Stimulated activated CD4-positive, alpha-beta T cell treated with anti-CD3 and anti-CD28 coated beads, TNF-alpha, amount 100 ng/mL, for 1 hour (primary cell): ENCODE measurements around the gene HPCAL1.
"Not testable (repeated sequence)": the region's sequence is repeated elsewhere in the genome, so short reads cannot be mapped to it uniquely, and the experiment has no call there.

Experiments
- DNase-seq, 3 donors: peaks; one replicate each; pipeline ENCODE4 v3.0.0-alpha.2; 2020; ENCODE audit warnings: low read depth in 3 of 3, low spot score in 1 of 3

The HPCAL1 gene

DNA sequence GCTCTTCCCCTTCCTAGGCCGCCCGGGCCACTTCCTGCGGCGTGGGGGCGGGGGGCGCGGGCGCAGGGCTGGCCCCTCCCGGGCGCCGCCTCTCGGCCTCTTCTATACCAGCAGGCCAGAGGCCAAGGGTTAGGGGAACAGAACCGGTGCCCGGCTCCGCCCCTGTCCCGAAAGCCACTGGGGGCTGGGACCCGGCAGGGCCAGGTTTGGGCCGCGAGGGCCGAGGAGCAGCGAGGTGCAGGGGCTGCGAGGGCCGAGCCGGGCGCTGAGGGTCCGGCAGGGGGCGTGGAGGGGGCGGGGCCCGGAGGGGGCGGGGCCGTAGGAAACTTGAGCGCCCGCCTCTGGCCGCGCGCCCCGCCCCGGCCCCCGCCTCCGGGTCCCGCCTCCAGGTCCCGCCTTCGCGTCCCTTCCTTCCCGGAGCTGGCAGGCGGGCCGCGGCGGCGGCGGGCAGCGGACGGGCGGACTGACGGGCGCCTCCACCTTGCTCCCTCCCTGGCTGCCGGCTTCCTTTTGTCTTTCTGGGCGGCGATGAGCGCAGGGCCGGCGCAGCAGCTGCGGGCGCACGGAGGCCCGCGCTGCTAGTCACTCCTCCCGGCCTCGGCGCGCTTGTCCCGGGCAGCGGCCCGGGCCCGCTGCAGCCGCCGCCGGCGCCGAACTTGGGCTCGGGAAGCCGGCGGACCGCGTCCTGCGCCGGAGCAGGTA is at the start of gene HPCAL1:
Gene HPCAL1 (plus strand): TSS at position 426 of the 702 bp plus-strand sequence. CDS start 116,854 bp downstream, outside the sequence.
- peak; percentile 40 to 75 (median 60) for DNase-seq

DNA sequence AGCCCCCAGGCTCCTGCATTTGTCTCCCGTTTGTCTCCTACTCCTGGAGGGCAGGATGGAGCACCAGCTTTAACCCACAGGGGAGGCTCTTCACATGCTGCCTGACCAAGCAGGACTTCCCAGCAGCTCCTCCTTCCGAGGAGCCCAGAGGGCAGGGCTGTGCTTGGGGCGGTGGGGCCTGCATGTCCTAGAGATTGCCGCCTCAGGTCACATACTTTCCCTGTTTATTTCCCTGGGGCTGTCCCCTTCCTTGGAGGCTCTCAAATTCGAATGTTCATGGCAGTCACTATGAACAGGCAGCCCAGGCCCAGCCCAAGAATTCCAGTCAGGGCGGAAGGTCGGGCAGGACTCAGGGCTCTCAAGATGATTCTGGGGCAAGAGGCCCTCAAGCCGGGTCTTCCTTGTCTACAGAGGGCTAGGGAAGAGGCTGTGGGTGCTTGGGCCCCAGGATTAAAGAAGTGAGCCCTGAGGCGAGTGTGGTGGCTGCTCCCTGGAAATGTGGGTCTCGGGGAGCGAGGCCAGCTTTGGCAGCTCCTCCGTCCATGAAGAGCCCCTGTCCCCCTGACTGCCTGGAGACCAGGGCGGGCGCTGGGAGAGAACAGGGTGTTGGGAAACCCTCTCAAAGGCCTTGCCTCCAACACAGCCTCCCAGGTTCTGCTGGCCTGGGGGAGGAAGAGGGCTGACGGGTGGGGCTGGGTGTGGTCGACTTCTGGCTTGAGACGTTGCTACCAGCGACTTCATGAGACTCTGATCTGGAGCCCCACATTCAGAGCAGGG is 48.9 kb upstream of the HPCAL1 start:
- no peak for DNase-seq

DNA sequence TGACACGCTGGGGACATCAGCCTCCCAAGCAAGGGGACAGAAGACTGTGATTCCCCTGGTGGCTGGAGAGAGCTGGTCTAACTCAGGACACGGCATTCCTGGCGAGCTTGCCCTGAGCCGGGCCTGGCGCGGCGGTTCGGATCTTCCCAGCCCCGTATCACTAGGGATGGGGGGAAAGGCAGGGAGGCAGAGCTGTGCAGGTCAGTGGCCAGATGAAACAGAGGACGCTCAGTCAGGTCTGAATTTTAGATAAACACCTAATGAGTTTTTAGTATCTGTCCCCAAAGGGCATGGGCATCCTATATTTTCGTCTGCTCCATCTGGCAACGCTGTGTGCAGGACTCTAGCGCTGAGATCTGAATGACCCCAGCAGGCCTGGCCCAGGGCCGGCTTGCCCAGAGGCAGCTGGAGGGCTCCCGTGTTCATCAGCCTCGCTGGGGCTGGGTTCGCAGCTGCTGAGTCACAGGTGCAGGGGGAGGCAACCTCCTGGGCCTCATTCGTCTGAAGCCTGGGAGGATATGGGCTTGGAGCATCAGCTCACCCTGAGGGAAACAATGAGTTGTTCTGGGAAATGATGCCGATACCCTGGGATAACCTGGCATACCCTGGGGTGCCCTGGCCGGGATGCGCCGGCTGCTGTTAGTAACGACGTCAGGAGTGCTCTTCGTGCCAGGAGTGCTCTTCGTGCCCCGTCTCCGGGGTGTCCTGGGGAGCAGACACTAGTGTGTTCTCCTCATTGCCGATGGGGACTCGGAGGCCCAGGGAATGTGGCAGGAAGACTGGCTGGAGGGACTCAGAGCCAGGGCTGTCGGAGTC is 48.1 kb upstream of the HPCAL1 start:
- no peak for DNase-seq

GRCh38 chr2:10255189-10256030 is 47.3 kb upstream of the HPCAL1 start:
- no peak for DNase-seq

GRCh38 chr2:10256031-10256514 is 46.6 kb upstream of the HPCAL1 start:
- DNase-seq: no peak

GRCh38 chr2:10256515-10257031 is 46.1 kb upstream of the HPCAL1 start:
- DNase-seq: no peak

DNA sequence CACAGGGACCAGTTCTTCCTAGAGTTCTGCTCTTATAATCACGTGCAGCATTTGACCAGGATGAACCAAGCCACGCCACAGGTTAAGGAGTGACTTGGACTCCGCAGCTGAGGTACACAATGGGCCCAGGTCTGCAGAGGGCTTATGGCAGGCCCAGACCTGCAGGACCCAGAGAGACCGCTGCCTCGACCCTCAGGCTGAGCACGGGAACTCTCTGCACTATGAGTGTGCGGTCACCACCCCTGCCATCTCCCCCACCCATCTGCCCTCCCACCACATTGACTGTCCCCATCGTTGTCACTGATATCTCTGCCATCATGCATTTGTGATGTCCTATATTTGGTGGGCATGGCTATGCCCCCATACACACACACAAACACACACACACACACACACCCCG is 45.7 kb upstream of the HPCAL1 start:
- no peak for DNase-seq

DNA sequence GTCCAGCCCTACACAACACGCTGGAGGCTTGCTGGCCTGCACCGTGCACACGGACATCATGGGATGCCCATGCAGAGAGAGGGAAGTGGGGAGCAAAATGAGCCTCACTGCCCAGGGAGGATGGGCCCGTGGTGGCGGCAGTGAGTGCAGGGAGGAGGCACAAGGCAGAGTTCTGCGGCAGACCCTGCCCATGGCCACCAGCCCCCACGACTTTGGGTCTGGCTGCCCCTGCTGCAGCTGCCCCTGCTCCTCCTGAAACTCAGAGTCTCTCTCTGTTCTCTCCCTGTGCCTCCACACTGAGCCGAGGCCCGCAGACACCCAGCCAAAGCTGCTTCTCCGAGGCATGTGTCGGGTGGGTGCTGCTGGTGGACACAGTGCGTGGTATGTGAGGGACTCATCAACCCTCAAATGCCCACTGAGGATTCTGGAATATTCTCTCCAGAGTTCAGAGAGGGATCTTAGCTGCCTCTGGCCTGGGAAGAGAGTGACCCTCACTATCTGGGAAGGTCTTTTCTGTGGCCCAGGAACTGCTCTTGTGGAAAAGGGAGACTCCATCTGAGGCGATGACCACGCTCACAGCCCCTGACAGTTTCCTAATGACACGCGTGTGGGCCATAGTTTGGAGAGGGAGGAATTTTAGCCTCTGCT is 45.1 kb upstream of the HPCAL1 start:
- no peak for DNase-seq

- DNase-seq: no peak
Observed at GRCh38 chr2:10258326-10258725, 44.4 kb upstream of the HPCAL1 start.

DNA sequence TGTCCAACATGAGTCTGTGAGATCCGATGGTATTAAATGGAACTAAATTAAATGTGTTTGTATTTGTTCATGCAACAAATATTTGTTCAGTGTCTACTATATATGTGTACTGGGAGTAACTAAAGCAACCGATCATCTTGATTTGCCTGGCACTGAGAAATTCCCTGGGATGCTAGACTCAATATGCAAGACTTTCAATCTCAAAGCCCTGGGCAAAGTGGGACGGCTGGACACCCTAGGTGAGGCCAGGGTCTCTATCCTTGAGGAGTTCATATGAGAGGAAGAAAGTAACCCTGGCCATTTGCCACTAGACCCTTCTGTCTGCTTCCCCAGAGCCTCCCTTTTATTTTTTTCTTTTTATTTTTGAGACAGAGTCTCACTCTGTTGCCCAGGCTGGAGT is 44.0 kb upstream of the HPCAL1 start:
- no peak for DNase-seq

GRCh38 chr2:10260130-10260529 is 42.6 kb upstream of the HPCAL1 start:
- DNase-seq: no peak

GRCh38 chr2:10263526-10263925 is 39.2 kb upstream of the HPCAL1 start:
- not testable (repeated sequence) for DNase-seq

- no peak for DNase-seq
Observed at GRCh38 chr2:10264506-10265328, 38.0 kb upstream of the HPCAL1 start.

DNA sequence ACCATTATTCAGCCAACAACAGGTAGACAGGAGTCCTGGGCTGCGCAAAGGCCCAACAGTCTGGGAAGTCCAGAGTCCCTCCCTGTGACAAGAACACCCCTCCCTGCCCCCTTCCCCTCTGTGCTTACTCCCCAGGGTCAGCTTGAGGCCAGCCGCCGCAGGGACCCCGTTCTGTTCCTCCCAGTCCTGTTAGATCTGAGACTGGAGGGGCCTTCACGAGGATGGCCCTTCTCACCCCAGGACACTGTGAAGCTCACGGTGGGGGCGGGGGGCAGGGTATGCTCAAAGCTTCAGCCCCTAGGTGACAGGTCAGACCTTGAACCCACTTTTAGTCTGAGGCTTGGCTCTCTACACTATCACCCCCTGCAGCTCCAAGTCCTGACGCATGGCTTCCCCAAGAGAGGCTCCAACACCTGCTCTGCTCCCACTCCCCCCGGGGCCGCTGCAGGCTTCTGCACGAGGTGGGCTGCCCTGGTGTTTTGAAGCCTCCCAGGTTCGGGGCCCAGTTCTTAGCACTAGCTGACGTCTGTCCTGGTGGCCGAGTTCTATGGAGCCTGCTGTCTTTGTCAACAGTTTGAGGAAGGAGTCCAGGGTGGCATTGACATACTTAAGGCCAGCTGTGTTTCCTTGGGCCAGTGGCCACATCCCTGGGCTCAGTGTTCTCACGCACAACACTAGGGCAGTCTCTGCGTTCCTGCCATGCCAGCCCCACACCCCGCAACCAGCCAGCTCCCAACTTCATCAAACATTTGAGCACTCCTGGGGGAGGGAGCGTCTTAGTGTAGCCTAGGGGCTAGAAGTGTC is 37.2 kb upstream of the HPCAL1 start:
- DNase-seq: no peak

DNA sequence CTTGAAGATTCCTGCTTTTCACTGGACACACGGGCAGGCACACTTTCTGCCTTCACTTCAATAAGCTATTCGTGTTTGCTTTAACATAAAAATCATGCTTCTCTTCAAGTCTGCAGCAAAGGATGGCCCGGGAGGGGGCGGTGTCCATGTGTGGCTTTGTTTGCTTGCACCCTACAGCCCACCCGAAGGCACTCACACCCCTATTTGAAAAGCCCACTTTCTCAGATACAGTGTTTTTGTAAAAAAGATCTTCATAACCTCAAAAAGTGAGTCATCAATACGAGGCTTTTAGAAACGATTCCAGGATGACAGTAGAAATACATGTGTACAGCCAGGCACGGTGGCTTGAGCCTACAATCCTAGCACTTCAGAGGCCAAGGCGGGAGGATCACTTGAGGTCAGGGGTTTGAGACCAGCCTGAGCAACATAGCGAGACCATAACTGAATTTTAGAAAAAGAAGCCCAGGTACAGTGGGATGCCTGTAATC is 36.5 kb upstream of the HPCAL1 start:
- DNase-seq: no peak

DNA sequence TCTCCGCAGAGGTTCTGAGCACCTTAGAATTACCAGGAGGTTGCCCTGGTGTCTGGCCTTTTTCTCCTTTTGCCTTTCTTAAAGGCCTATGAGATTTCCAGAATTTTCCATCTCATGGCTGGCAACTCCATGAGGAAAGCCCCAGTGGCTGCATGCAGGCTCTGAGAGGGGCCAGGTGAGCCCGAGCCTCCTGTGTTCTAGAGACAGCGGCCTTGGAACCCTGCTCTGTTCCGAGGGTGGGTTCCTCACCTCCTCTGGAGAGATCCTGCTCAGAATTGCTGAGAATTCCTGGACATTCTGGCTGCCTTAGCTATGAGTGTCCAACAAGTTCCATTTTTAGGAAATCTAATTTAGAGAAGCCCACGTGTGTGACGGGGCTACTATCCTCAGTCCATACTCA is 35.7 kb upstream of the HPCAL1 start:
- no peak for DNase-seq

GRCh38 chr2:10267551-10268465 is 34.9 kb upstream of the HPCAL1 start:
- no peak for DNase-seq
